GM12873 (cell line): Measurements from ENCODE around the gene ATP2A1.

Source experiments
- CTCF ChIP-seq: IDR thresholded peaks from 2 replicates; pipeline ENCODE4 v1.5.1; 2012; ENCODE audit warnings: low read depth, mild to moderate bottlenecking, moderate library complexity, low read length, control low read depth; ENCODE audit not compliant: insufficient read depth; ENCODE audit errors: missing control alignments

The ATP2A1 gene

GRCh38 chr16:28836761-28837064 lies 41.6 kb upstream of the ATP2A1 start:
- TF ChIP-seq CTCF = no peak

- TF ChIP-seq CTCF = no peak
These were observed 40.4 kb upstream of the ATP2A1 start for GRCh38 chr16:28837672-28838557.

- no peak for TF ChIP-seq CTCF
These were observed 39.8 kb upstream of the ATP2A1 start for GRCh38 chr16:28838558-28838918.

GRCh38 chr16:28839004-28839639 lies 39.2 kb upstream of the ATP2A1 start:
- no peak for TF ChIP-seq CTCF

GRCh38 chr16:28839899-28840298 lies 38.4 kb upstream of the ATP2A1 start:
- TF ChIP-seq CTCF = no peak

GRCh38 chr16:28842696-28843095 lies 35.6 kb upstream of the ATP2A1 start:
- TF ChIP-seq CTCF = no peak

GRCh38 chr16:28843766-28844165 lies 34.5 kb upstream of the ATP2A1 start:
- TF ChIP-seq CTCF = no peak
